ENCODE measurements around the gene CLPSL1.

Gene CLPSL1

DNA sequence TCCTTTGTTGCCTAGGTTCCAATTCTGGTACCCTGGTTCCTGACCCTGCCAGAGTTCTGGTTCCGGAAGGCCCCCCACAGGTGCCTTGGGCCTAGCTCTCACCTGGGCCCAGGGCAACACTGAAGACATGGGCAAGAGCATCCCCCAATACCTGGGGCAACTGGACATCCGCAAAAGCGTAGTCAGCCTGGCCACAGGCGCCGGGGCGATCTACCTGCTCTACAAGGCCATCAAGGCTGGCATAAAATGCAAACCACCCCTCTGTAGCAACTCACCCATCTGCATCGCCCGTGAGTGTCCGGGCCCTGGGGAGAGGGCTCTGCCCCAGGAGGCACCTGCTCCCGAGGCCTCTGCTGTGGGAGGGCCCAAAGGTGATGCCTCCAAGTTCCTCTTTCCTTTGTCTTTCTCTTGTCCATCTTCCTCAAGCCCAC, 43.8 kb upstream of the CLPSL1 start, which contains the start of gene ARMC12:
Gene ARMC12, plus strand, starts transcription at position 51 of the 431 bp plus-strand sequence. Its CDS starts 77 bp downstream, at position 128.
- TF ChIP-seq, protein P1, sequence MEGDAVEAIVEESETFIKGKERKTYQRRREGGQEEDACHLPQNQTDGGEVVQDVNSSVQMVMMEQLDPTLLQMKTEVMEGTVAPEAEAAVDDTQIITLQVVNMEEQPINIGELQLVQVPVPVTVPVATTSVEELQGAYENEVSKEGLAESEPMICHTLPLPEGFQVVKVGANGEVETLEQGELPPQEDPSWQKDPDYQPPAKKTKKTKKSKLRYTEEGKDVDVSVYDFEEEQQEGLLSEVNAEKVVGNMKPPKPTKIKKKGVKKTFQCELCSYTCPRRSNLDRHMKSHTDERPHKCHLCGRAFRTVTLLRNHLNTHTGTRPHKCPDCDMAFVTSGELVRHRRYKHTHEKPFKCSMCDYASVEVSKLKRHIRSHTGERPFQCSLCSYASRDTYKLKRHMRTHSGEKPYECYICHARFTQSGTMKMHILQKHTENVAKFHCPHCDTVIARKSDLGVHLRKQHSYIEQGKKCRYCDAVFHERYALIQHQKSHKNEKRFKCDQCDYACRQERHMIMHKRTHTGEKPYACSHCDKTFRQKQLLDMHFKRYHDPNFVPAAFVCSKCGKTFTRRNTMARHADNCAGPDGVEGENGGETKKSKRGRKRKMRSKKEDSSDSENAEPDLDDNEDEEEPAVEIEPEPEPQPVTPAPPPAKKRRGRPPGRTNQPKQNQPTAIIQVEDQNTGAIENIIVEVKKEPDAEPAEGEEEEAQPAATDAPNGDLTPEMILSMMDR (conservative IDR thresholded peaks at IDR 0.05; ENCODE audit: control insufficient read depth, insufficient read depth, low read depth, low read length): no peak
- no peak for DNase-seq (ENCODE audit: low read depth)
- no peak within 1 kb of the TSS for H3K4me3 ChIP-seq (ENCODE audit: control insufficient read depth, low read depth, low read length)

DNA sequence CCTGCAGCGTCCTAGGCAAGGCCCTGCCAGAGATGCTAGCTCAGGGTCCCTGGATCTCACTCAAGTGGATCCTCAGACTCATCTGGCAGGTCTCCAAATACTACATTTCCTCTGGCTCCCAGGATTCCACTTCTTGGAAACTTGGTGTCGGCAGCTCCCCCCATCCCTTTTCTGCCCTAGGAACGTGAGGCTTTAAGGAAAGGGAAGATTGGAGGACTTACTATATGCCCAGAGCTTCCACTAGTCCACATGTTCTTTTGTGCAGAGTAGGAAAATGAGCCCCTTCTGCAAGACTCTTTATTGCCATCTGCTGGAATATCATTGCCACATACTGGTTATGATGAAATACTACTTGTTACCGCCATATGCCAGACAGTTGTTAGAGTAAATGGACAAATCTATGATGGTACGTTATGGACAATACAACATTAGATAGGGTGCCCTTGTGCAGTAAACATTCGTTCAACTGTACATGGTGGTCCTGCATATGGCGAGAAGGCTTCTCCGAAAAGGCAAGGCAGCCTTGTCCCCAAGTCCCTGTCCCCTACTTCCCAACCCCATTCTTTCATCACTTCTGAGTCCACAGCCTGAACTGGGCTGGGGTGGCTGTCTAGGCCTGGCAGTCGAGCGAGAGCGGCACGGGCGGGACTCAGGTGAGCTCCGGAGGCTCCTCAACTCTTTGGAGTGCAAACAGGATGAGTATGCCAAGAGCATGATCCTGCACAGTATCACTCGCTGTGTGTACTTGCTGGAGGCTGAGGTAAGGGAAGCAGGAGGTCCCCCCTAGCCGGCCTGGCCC, 43.2 kb upstream of the CLPSL1 start:
- no peak overlapping the region for H3K4me3 ChIP-seq (ENCODE audit: control insufficient read depth, low read depth, low read length)
- peak; percentile 88 for DNase-seq (ENCODE audit: low read depth)
- TF ChIP-seq, protein P1 (conservative IDR thresholded peaks at IDR 0.05; ENCODE audit: control insufficient read depth, insufficient read depth, low read depth, low read length): peak; percentile 92

DNA sequence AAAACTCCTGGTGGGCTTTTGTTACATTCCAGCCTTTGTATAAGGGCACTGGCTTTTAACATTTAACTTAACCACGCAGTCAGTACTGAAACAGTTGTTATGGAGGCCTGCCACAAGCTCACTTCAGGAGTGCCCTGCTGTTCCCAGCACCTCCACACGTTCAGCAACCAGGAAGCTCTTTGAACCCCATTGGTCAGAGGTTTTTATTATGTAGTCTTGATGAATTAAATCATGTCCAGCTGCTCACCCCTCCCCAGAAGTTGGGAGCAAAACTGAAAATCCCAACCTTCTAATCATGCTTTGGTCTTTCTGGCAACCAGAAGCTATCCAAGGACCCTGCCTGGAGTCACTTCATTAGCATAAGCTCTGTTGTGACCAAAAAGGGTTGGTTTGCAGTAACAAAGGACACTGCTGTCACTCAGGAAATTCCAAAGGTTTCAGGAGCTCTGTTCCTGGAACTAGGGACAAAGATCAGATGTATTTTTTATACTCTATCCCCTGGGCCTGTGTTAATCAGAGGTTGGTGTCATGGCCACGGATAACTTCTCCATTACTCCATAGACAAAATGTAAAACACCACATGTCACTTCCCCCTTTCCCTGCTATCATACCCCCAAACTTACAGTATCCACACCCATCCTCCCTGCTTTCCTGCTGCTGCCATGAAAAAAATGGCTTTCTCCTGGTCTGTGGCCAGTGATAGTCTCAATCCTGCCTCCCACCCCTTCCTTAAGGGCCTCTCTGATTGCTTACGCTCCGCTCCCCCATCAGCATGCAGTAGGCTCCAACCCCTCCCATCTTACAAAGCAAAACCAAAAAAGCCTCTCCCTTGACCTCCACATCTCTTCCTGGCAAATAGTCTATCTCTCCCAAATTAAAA, 40.9 kb upstream of the CLPSL1 start:
- TF ChIP-seq, protein P1 (conservative IDR thresholded peaks at IDR 0.05; ENCODE audit: control insufficient read depth, insufficient read depth, low read depth, low read length): no peak
- no peak for DNase-seq (ENCODE audit: low read depth)
- H3K4me3 ChIP-seq (ENCODE audit: control insufficient read depth, low read depth, low read length): no peak overlapping the region

DNA sequence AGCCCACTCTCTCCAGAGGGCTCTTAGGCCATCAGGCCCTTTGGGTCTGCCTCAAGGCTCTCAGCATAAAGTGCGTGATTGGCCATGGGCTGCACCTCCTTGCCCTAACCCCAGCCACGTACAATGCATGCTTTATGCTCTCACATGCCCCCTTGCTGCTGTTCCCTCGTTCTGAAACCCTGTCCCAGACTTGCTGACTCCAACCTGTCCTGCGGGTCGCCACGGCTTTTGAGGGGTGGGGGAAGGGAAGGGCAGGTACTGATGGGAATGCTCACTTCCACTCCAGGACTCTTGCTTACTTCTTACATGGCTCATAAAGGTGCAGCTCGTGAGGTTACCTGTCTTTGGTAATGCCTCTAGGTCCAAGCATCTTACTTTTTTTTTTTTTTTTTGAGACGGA, 38.0 kb upstream of the CLPSL1 start:
- TF ChIP-seq, protein P1 (conservative IDR thresholded peaks at IDR 0.05; ENCODE audit: control insufficient read depth, insufficient read depth, low read depth, low read length): no peak
- no peak for DNase-seq (ENCODE audit: low read depth)
- no peak overlapping the region for H3K4me3 ChIP-seq (ENCODE audit: control insufficient read depth, low read depth, low read length)

DNA sequence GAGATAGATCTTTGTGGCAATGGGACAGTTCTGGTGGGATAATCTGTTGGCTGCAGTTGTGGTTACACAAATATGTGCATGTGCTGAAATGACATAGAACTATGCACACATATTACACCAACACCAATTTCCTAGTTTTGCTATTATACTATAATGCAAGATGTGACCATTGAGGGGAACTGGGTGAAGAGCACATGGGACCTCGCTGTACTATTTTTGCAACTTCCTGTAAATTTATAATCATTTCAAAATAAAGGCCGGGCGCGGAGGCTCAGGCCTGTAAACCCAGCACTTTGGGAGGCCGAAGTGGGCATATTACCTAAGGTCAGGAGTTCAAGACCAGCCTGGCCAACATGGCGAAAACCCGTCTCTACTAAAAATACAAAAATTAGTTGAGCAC, 35.3 kb upstream of the CLPSL1 start:
- TF ChIP-seq, protein P1 (conservative IDR thresholded peaks at IDR 0.05; ENCODE audit: control insufficient read depth, insufficient read depth, low read depth, low read length): no peak
- H3K4me3 ChIP-seq (ENCODE audit: control insufficient read depth, low read depth, low read length): no peak overlapping the region
- DNase-seq (ENCODE audit: low read depth): no peak

DNA sequence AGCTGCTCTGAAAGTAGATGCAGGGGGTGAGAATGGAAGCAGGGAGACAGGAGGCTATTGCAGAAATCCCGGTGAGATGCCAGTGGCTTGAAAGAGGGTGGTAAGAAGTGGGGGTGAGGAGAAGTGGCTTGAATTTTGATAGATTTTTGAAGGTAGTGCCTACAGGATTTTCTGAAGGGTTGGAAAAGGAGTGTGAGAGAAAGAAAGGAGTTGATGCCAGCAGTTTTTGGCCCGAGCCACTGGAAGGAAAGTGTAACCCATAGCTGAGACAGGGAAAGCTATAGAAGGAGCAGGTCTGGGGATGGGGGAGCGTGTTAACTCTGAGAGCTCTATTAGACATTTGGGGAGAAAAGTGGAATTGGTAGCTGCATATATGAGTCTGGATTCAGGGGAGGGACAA, 34.3 kb upstream of the CLPSL1 start:
- H3K4me3 ChIP-seq (ENCODE audit: control insufficient read depth, low read depth, low read length): no peak overlapping the region
- no peak for DNase-seq (ENCODE audit: low read depth)
- TF ChIP-seq, protein P1 (conservative IDR thresholded peaks at IDR 0.05; ENCODE audit: control insufficient read depth, insufficient read depth, low read depth, low read length): no peak
